Tibial nerve (tissue), 4 donors: ENCODE measurements around the gene BTD. TPM values are rescaled to one million over a fixed set of nuclear protein-coding genes. Genes with fewer than 3 reads are reported as not detected.

ENCODE experiments used
- DNase-seq, 2 donors: peaks; one replicate each; pipeline ENCODE4 v3.0.0-alpha.2; 2019; ENCODE audit warnings: low spot score in 2 of 2
- H3K27ac ChIP-seq, 4 donors: fragments of 200-600 bp; sonication (generic) in 3 of 4; one replicate each; pipeline ENCODE4 v1.5.1; 2017 to 2019; ENCODE audit warnings: mild to moderate bottlenecking in 1 of 4
- H3K27me3 ChIP-seq, 2 donors: fragments of 200-600 bp; sonication (generic) in 1 of 2; one replicate each; pipeline versions ENCODE4 v1.5.1 to v1.6.0; 2017 to 2019
- H3K36me3 ChIP-seq, 3 donors: fragments of 200-600 bp; sonication (generic); one replicate each; pipeline ENCODE4 v1.5.1; 2018 to 2019
- H3K4me1 ChIP-seq, 4 donors: fragments of 200-600 bp; sonication (generic) in 3 of 4; one replicate each; pipeline ENCODE4 v1.5.1; 2017 to 2019
- H3K4me3 ChIP-seq, 4 donors: fragments of 200-600 bp; sonication (generic) in 3 of 4; one replicate each; pipeline ENCODE4 v1.5.1; 2017 to 2019; ENCODE audit warnings: mild to moderate bottlenecking in 1 of 4, moderate library complexity in 1 of 4
- H3K9me3 ChIP-seq, 4 donors: fragments of 200-600 bp; sonication (generic) in 3 of 4; one replicate each; pipeline ENCODE4 v1.5.1; 2017 to 2019
- CTCF ChIP-seq, 5 experiments: fragments of 200-600 bp in 3 of 5; fragments of 450-650 bp in 2 of 5; sonication (generic) in 3 of 5; IDR thresholded peaks; one replicate each; pipeline ENCODE4 v1.5.1; 2016 to 2019; ENCODE audit warnings: antibody characterized with exemption in 5 of 5, mild to moderate bottlenecking in 3 of 5, moderate library complexity in 2 of 5
- EP300 ChIP-seq, 2 donors: sonication (generic); formaldehyde crosslinking; IDR thresholded peaks; one replicate each; pipeline ENCODE4 v1.6.1; 2017; ENCODE audit warnings: antibody characterized with exemption in 2 of 2, mild to moderate bottlenecking in 1 of 2
- POLR2A ChIP-seq, 2 donors: fragments of 450-650 bp; IDR thresholded peaks; one replicate each; pipeline ENCODE4 v1.6.1; 2017; ENCODE audit warnings: antibody characterized with exemption in 2 of 2, mild to moderate bottlenecking in 2 of 2, moderate library complexity in 2 of 2
- WGBS, 2 donors: methylation state at CpG; one replicate each; pipeline ENCODE4 v1.1.5; 2018; 5-methylcytosine and 5-hydroxymethylcytosine counted together
- total RNA-seq, 4 donors: library from RNA; depleted of rRNA; stranded (reverse); fragments of >200 nt; gene quantifications; one replicate each; pipeline ENCODE4 v1.1.0, GENCODE V29; 2016

BTD gene
- total RNA-seq, 4 donors from 2014 or later = 14.4 to 50.0 (median 40.2) TPM

DNA sequence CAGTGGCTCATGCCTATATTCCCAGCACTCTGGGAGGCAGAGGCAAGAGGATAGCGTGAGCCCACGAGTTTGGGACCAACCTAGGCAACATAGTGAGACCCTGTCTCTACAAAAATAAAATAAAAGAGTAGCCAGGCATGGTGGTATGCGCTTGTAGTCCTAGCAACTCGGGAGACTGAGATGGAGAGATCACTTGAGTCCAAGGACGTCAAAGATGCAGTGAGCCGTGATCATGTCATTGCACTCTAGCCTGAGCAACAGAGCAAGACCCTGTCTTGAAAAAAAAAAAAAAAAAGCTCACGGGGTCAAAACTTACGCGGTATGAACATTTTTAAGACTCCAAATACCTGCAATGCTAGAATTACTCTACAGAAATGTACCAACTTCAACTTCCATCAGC lies 43.0 kb upstream of the BTD start:
- H3K4me1 ChIP-seq = peaks cover 0 to 8% (median 4%) of the 10 kb centered on the region in 4 donors
- DNase-seq = no peak
- H3K27ac ChIP-seq = no peak overlapping the region
- no peak overlapping the region for H3K4me3 ChIP-seq
- TF ChIP-seq EP300 (IDR thresholded peaks at IDR 0.05) (no peak), POLR2A (IDR thresholded peaks at IDR 0.05) (no peak), CTCF (IDR thresholded peaks at IDR 0.05) (no peak)
- H3K27me3 ChIP-seq = no peaks in the 10 kb centered on the region
- no peaks in the 10 kb centered on the region for H3K9me3 ChIP-seq
- peaks cover 0 to 57% (median 0%) of the 10 kb centered on the region in 3 donors for H3K36me3 ChIP-seq
- WGBS, 2 donors = 81 to 90% methylated on average over 9 of the region's 9 CpGs

DNA sequence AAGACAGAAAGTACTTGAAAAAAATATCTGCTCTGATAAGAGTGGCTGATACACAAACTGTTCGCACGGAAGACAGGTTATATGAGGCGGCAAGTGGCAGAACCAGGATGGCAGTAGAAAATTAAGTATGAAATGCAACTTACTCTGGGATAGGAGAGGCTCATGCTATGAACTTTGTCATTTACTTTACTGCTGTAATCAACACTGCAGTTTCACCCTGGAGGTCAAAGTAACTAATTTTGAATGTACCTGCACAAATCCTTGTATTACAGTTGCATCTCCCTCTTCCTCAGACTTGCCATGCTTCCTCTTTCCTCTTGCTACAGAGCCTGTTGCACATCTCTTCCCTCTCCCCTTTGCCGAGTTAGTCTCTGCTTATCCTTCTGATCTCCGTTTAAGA lies 39.0 kb upstream of the BTD start:
- no peak for DNase-seq
- Histone ChIP-seq H3K4me1 (peaks cover 0 to 3% (median 0%) of the 10 kb centered on the region in 4 donors), H3K4me3 (no peak overlapping the region), H3K27me3 (no peaks in the 10 kb centered on the region), H3K9me3 (no peaks in the 10 kb centered on the region), H3K27ac (no peak overlapping the region), H3K36me3 (peaks cover 0 to 82% (median 7%) of the 10 kb centered on the region in 3 donors)
- WGBS, 2 donors = 90 to 92% methylated on average over 5 of the region's 5 CpGs
- no peak for TF ChIP-seq EP300 (IDR thresholded peaks at IDR 0.05)
- no peak for TF ChIP-seq CTCF (IDR thresholded peaks at IDR 0.05)
- no peak for TF ChIP-seq POLR2A (IDR thresholded peaks at IDR 0.05)

DNA sequence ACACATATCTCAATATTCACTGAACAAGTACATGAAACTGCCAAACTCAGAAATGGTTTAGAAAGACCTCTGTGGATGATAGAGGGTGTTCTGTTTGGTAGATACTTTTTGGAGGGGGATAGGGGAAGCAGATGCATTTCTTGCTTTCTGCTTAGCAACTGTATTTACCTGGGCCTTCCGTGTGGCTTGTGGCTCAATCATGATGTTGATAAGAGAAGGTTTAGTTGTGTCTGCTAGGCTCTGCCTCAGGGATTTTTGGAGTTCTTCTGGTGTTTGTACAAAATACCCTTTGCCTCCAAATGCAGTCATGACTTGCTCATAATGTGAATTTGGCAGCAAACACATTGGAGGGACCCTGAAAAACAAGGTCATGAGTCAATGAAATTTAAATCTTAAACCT lies 38.4 kb upstream of the BTD start:
- H3K36me3 ChIP-seq = peaks cover 3 to 88% (median 10%) of the 10 kb centered on the region in 3 donors
- no peak overlapping the region for H3K27ac ChIP-seq
- WGBS, 2 donors = 78 to 94% methylated on average over 1 of the region's 1 CpG
- no peak for DNase-seq
- TF ChIP-seq EP300 (IDR thresholded peaks at IDR 0.05) (no peak), POLR2A (IDR thresholded peaks at IDR 0.05) (no peak), CTCF (IDR thresholded peaks at IDR 0.05) (no peak)
- H3K27me3 ChIP-seq = no peaks in the 10 kb centered on the region
- H3K4me1 ChIP-seq = no peaks in the 10 kb centered on the region
- H3K4me3 ChIP-seq = no peak overlapping the region
- H3K9me3 ChIP-seq = no peaks in the 10 kb centered on the region

- H3K27me3 ChIP-seq = no peaks in the 10 kb centered on the region
- H3K27ac ChIP-seq = no peak overlapping the region
- no peak for DNase-seq
- peaks cover 9 to 76% (median 25%) of the 10 kb centered on the region in 3 donors for H3K36me3 ChIP-seq
- no peak for TF ChIP-seq POLR2A (IDR thresholded peaks at IDR 0.05)
- no peak for TF ChIP-seq EP300 (IDR thresholded peaks at IDR 0.05)
- no peak for TF ChIP-seq CTCF (IDR thresholded peaks at IDR 0.05)
- H3K4me3 ChIP-seq = no peak overlapping the region
- no peaks in the 10 kb centered on the region for H3K4me1 ChIP-seq
- 85% methylated on average over 4 of the region's 4 CpGs for WGBS, 2 donors
- H3K9me3 ChIP-seq = no peaks in the 10 kb centered on the region
Measured at GRCh38 chr3:15572138-15572537, 29.4 kb upstream of the BTD start.

DNA sequence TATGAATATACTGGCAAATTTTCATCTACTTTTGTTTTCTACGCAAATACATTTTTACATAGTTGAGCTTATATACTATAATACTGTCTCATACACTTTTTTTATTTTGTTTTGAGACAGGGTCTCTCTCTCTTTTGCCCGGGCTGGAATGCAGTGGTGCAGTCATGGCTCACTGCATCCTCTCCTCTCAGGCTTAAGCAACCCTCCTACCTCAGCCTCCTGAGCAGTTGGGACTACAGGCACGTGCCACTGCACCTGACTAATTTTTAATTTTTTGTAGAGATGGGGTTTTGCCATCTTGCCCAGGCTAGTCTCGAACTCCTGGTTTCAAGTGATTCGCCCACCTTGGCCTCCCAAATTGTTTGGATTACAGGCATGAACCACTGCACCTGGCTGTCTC lies 26.1 kb upstream of the BTD start:
- TF ChIP-seq CTCF (IDR thresholded peaks at IDR 0.05) (no peak), EP300 (IDR thresholded peaks at IDR 0.05) (no peak)

More for the DNA sequence above, 26.1 kb upstream of the BTD start:
- Histone ChIP-seq H3K27me3 (no peaks in the 10 kb centered on the region), H3K27ac (no peak overlapping the region), H3K4me1 (peaks cover 0 to 19% (median 0%) of the 10 kb centered on the region in 4 donors), H3K9me3 (no peaks in the 10 kb centered on the region), H3K4me3 (no peak overlapping the region), H3K36me3 (peaks cover 3 to 53% (median 19%) of the 10 kb centered on the region in 3 donors)
- WGBS, 2 donors = 89 to 94% methylated on average over 5 of the region's 5 CpGs
- no peak for DNase-seq
